ENCODE results near the gene TCF7L1. TPM values are rescaled to one million over a fixed set of nuclear protein-coding genes. Genes with fewer than 3 reads are reported as not detected.

TCF7L1 gene
- total and polyA plus RNA-seq, 9 of the 15 experiments (the other 6 are each of a cell fraction or from before 2014, with no cell fraction given), result 0.03 to 0.11 (median 0.07) TPM; not detected in 5

GRCh38 chr2:85353876-85354285 lies 220.7 kb downstream of the TCF7L1 start (continued):
- no peak for TF ChIP-seq ZNF280A (IDR thresholded peaks at IDR 0.05; ENCODE audit: low read depth, partially characterized antibody)
- TF ChIP-seq ZC3H4 (CRISPR knock-in tag; IDR thresholded peaks at IDR 0.05; ENCODE audit: borderline replicate concordance), result peak; percentile 55; the same call in 1 of the 2 replicates
- TF ChIP-seq RFX5 (IDR thresholded peaks at IDR 0.05; ENCODE audit: low read depth, low read length), result no peak
- no peak for TF ChIP-seq SETDB1 (IDR thresholded peaks at IDR 0.05; ENCODE audit: low read length)
- TF ChIP-seq ZBTB12 (CRISPR knock-in tag; IDR thresholded peaks at IDR 0.05), result no peak
- TF ChIP-seq SMARCB1 (IDR thresholded peaks at IDR 0.05; ENCODE audit: insufficient read length, low read depth), result peak; percentile 22
- TF ChIP-seq DMBX1 (CRISPR knock-in tag; IDR thresholded peaks at IDR 0.05; ENCODE audit: borderline replicate concordance), result peak; percentile 12; the same call in 1 of the 2 replicates
- TF ChIP-seq ZNF592 (IDR thresholded peaks at IDR 0.05), result peak; percentile 41; the same call in 1 of the 2 replicates
- TF ChIP-seq NCOA2 (IDR thresholded peaks at IDR 0.05; ENCODE audit: partially characterized antibody in 2 of 2), result no peak
- TF ChIP-seq ZBTB8A (IDR thresholded peaks at IDR 0.05; ENCODE audit: partially characterized antibody), result no peak

All from K562 (cell line).